ENCODE results near the gene R3HDML.
"Not testable (repeated sequence)": the region's sequence is repeated elsewhere in the genome, so short reads cannot be mapped to it uniquely, and the experiment has no call there.

R3HDML gene

GRCh38 chr20:44319839-44320422 is 16.9 kb upstream of the R3HDML start:
- H3K27me3 ChIP-seq (ENCODE audit: control insufficient read depth in 3 of 3, insufficient read depth in 3 of 3, low read depth in 1 of 3, low read length in 3 of 3), result no peaks in the 10 kb centered on the region
- H3K4ac ChIP-seq (ENCODE audit: low read length), result no peak overlapping the region
- no peak overlapping the region for H2BK12ac ChIP-seq (ENCODE audit: low read length)
- no peak overlapping the region for H4K91ac ChIP-seq (ENCODE audit: low read depth, low read length, poor library complexity)
- no peaks in the 10 kb centered on the region for H3K36me3 ChIP-seq (replicated peaks in 1 of 2; ENCODE audit: control insufficient read depth in 2 of 2, insufficient read depth in 2 of 2, low read length in 2 of 2)
- no peak overlapping the region for H3K23ac ChIP-seq (ENCODE audit: low read depth, low read length, poor library complexity)
- no peak overlapping the region for H2BK5ac ChIP-seq (ENCODE audit: low read length)
- no peak overlapping the region for H2AK5ac ChIP-seq (ENCODE audit: low read depth, low read length)
- DNase-seq (ENCODE audit: low spot score), result no peak
- WGBS, 2 donors (ENCODE audit: extremely low coverage in 2 of 2, insufficient read length in 2 of 2, insufficient replicate concordance in 1 of 2), result no CpG with 5 or more reads among the region's 2 CpGs
- no peaks in the 10 kb centered on the region for H3K79me1 ChIP-seq (ENCODE audit: low read depth, low read length)
- H2BK120ac ChIP-seq (ENCODE audit: low read depth, low read length), result no peak overlapping the region
- H3K14ac ChIP-seq (ENCODE audit: low read length), result no peak overlapping the region
- peaks cover 3 to 6% of the 10 kb centered on the region in 2 donors for H3K4me1 ChIP-seq (ENCODE audit: control insufficient read depth in 2 of 2, insufficient read depth in 1 of 2, low read depth in 1 of 2, low read length in 2 of 2)
- no peak overlapping the region for H3K9ac ChIP-seq (ENCODE audit: low read depth, low read length, poor library complexity)
- H3K4me2 ChIP-seq (ENCODE audit: insufficient read depth, low read length, poor library complexity, severe bottlenecking), result no peak overlapping the region
- H2AFZ ChIP-seq (ENCODE audit: low read length), result no peak overlapping the region
- no peak overlapping the region for H4K8ac ChIP-seq (ENCODE audit: low read depth, low read length)
- no peak overlapping the region for H3K27ac ChIP-seq (replicated peaks; ENCODE audit: low read length)
- H2BK15ac ChIP-seq (ENCODE audit: low read length), result no peak overlapping the region
- no peak overlapping the region for H3K18ac ChIP-seq (ENCODE audit: low read length)
- H3K9me3 ChIP-seq (replicated peaks in 1 of 2; ENCODE audit: control insufficient read depth in 2 of 2, insufficient read depth in 1 of 2, low read depth in 1 of 2, low read length in 2 of 2), result no peaks in the 10 kb centered on the region
- H3K4me3 ChIP-seq (ENCODE audit: low read length in 2 of 2), result no peak overlapping the region

DNA sequence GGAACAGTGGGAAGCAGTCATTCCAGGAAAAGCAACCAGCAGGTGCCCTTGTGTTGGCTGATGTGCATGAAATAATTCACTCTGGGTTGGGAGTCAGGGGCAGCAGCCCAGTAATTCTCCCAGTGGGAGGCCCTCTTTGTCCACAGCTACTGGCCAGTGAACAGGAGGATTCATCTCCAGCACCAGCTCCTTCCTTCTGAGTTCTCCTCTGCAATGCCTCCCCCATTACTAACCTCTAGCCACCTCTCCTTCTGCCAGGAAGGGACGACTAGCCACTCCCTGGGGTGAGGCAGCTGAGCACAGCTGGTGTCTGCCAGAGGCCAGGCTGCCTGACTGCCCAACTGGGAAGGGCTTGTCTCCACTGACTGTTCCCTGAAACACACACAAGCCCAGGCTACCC is 12.5 kb upstream of the R3HDML start:
- peak overlapping the region; percentile 38 for H3K23ac ChIP-seq (ENCODE audit: low read depth, low read length, poor library complexity)
- no peak overlapping the region for H2AK5ac ChIP-seq (ENCODE audit: low read depth, low read length)
- no peak for DNase-seq (ENCODE audit: low spot score)
- peak overlapping the region; percentile 36 for H2BK12ac ChIP-seq (ENCODE audit: low read length)
- H3K79me1 ChIP-seq (ENCODE audit: low read depth, low read length), result no peaks in the 10 kb centered on the region
- no CpG with 5 or more reads among the region's 1 CpG for WGBS, 2 donors (ENCODE audit: extremely low coverage in 2 of 2, insufficient read length in 2 of 2, insufficient replicate concordance in 1 of 2)
- no peak overlapping the region for H2BK15ac ChIP-seq (ENCODE audit: low read length)
- H4K91ac ChIP-seq (ENCODE audit: low read depth, low read length, poor library complexity), result no peak overlapping the region
- H3K4me3 ChIP-seq (ENCODE audit: low read length in 2 of 2), result peak overlapping the region in 1 of 2 donors; percentile 23
- no peak overlapping the region for H4K8ac ChIP-seq (ENCODE audit: low read depth, low read length)
- H2BK5ac ChIP-seq (ENCODE audit: low read length), result no peak overlapping the region
- no peak overlapping the region for H3K4ac ChIP-seq (ENCODE audit: low read length)
- peaks cover 0 to 4% (median 0%) of the 10 kb centered on the region in 3 experiments for H3K27me3 ChIP-seq (ENCODE audit: control insufficient read depth in 3 of 3, insufficient read depth in 3 of 3, low read depth in 1 of 3, low read length in 3 of 3)
- no peak overlapping the region for H2AFZ ChIP-seq (ENCODE audit: low read length)
- no peaks in the 10 kb centered on the region for H3K9me3 ChIP-seq (replicated peaks in 1 of 2; ENCODE audit: control insufficient read depth in 2 of 2, insufficient read depth in 1 of 2, low read depth in 1 of 2, low read length in 2 of 2)
- no peak overlapping the region for H3K4me2 ChIP-seq (ENCODE audit: insufficient read depth, low read length, poor library complexity, severe bottlenecking)
- H2BK120ac ChIP-seq (ENCODE audit: low read depth, low read length), result no peak overlapping the region
- peak overlapping the region; percentile 6 for H3K18ac ChIP-seq (ENCODE audit: low read length)
- peaks cover 6% of the 10 kb centered on the region in 2 donors for H3K4me1 ChIP-seq (ENCODE audit: control insufficient read depth in 2 of 2, insufficient read depth in 1 of 2, low read depth in 1 of 2, low read length in 2 of 2)
- H3K14ac ChIP-seq (ENCODE audit: low read length), result no peak overlapping the region
- H3K36me3 ChIP-seq (replicated peaks in 1 of 2; ENCODE audit: control insufficient read depth in 2 of 2, insufficient read depth in 2 of 2, low read length in 2 of 2), result no peaks in the 10 kb centered on the region
- H3K27ac ChIP-seq (replicated peaks; ENCODE audit: low read length), result no peak overlapping the region
- no peak overlapping the region for H3K9ac ChIP-seq (ENCODE audit: low read depth, low read length, poor library complexity)

GRCh38 chr20:44326391-44327159 is 10.3 kb upstream of the R3HDML start:
- H3K18ac ChIP-seq (ENCODE audit: low read length), result peak overlapping the region; percentile 84
- H2BK15ac ChIP-seq (ENCODE audit: low read length), result no peak overlapping the region
- no peak overlapping the region for H2AFZ ChIP-seq (ENCODE audit: low read length)
- H2BK120ac ChIP-seq (ENCODE audit: low read depth, low read length), result no peak overlapping the region
- no peaks in the 10 kb centered on the region for H3K79me1 ChIP-seq (ENCODE audit: low read depth, low read length)
- H4K91ac ChIP-seq (ENCODE audit: low read depth, low read length, poor library complexity), result no peak overlapping the region
- H3K4me1 ChIP-seq (ENCODE audit: control insufficient read depth in 2 of 2, insufficient read depth in 1 of 2, low read depth in 1 of 2, low read length in 2 of 2), result peaks cover 6% of the 10 kb centered on the region in 2 donors
- H3K4me2 ChIP-seq (ENCODE audit: insufficient read depth, low read length, poor library complexity, severe bottlenecking), result peak overlapping the region; percentile 57
- WGBS, 2 donors (ENCODE audit: extremely low coverage in 2 of 2, insufficient read length in 2 of 2, insufficient replicate concordance in 1 of 2), result no CpG with 5 or more reads among the region's 50 CpGs
- H4K8ac ChIP-seq (ENCODE audit: low read depth, low read length), result no peak overlapping the region
- H3K27me3 ChIP-seq (ENCODE audit: control insufficient read depth in 3 of 3, insufficient read depth in 3 of 3, low read depth in 1 of 3, low read length in 3 of 3), result peaks cover 0 to 11% (median 0%) of the 10 kb centered on the region in 3 experiments
- H3K4me3 ChIP-seq (ENCODE audit: low read length in 2 of 2), result peak overlapping the region in 1 of 2 donors; percentile 30
- no peak overlapping the region for H3K23ac ChIP-seq (ENCODE audit: low read depth, low read length, poor library complexity)
- no peak overlapping the region for H2BK5ac ChIP-seq (ENCODE audit: low read length)
- no peak for DNase-seq (ENCODE audit: low spot score)
- H2BK12ac ChIP-seq (ENCODE audit: low read length), result no peak overlapping the region
- H3K36me3 ChIP-seq (replicated peaks in 1 of 2; ENCODE audit: control insufficient read depth in 2 of 2, insufficient read depth in 2 of 2, low read length in 2 of 2), result no peaks in the 10 kb centered on the region
- peak overlapping the region; percentile 63 for H3K14ac ChIP-seq (ENCODE audit: low read length)
- no peak overlapping the region for H3K4ac ChIP-seq (ENCODE audit: low read length)
- no peaks in the 10 kb centered on the region for H3K9me3 ChIP-seq (replicated peaks in 1 of 2; ENCODE audit: control insufficient read depth in 2 of 2, insufficient read depth in 1 of 2, low read depth in 1 of 2, low read length in 2 of 2)
- H3K9ac ChIP-seq (ENCODE audit: low read depth, low read length, poor library complexity), result no peak overlapping the region
- no peak overlapping the region for H3K27ac ChIP-seq (replicated peaks; ENCODE audit: low read length)
- no peak overlapping the region for H2AK5ac ChIP-seq (ENCODE audit: low read depth, low read length)

GRCh38 chr20:44327748-44328147 is 9.1 kb upstream of the R3HDML start:
- not testable (repeated sequence) for H3K36me3 ChIP-seq (replicated peaks in 1 of 2; ENCODE audit: control insufficient read depth in 2 of 2, insufficient read depth in 2 of 2, low read length in 2 of 2); H2AK5ac ChIP-seq (ENCODE audit: low read depth, low read length); H3K23ac ChIP-seq (ENCODE audit: low read depth, low read length, poor library complexity)

More at GRCh38 chr20:44327748-44328147, 9.1 kb upstream of the R3HDML start:
- not testable (repeated sequence) for H2BK15ac ChIP-seq (ENCODE audit: low read length); H3K4me3 ChIP-seq (ENCODE audit: low read length in 2 of 2); H4K91ac ChIP-seq (ENCODE audit: low read depth, low read length, poor library complexity); DNase-seq (ENCODE audit: low spot score); H3K4me1 ChIP-seq (ENCODE audit: control insufficient read depth in 2 of 2, insufficient read depth in 1 of 2, low read depth in 1 of 2, low read length in 2 of 2); H2BK12ac ChIP-seq (ENCODE audit: low read length); H3K14ac ChIP-seq (ENCODE audit: low read length); H2BK5ac ChIP-seq (ENCODE audit: low read length); H2BK120ac ChIP-seq (ENCODE audit: low read depth, low read length); H3K9ac ChIP-seq (ENCODE audit: low read depth, low read length, poor library complexity); H3K18ac ChIP-seq (ENCODE audit: low read length); H2AFZ ChIP-seq (ENCODE audit: low read length); H3K79me1 ChIP-seq (ENCODE audit: low read depth, low read length); H4K8ac ChIP-seq (ENCODE audit: low read depth, low read length); H3K9me3 ChIP-seq (replicated peaks in 1 of 2; ENCODE audit: control insufficient read depth in 2 of 2, insufficient read depth in 1 of 2, low read depth in 1 of 2, low read length in 2 of 2); H3K4ac ChIP-seq (ENCODE audit: low read length); H3K27ac ChIP-seq (replicated peaks; ENCODE audit: low read length); H3K4me2 ChIP-seq (ENCODE audit: insufficient read depth, low read length, poor library complexity, severe bottlenecking)
- H3K27me3 ChIP-seq (ENCODE audit: control insufficient read depth in 3 of 3, insufficient read depth in 3 of 3, low read depth in 1 of 3, low read length in 3 of 3), result peaks cover 0 to 11% (median 0%) of the 10 kb centered on the region in 3 experiments
- WGBS, 2 donors (ENCODE audit: extremely low coverage in 2 of 2, insufficient read length in 2 of 2, insufficient replicate concordance in 1 of 2), result no CpG with 5 or more reads among the region's 7 CpGs

Data from neuronal stem cell (in vitro differentiated cells).